Activated CD4-positive, alpha-beta T cell treated with anti-CD3 and anti-CD28 coated beads for 4 hours (primary cell): Measurements from ENCODE around the gene CD200.

Experiments used
- DNase-seq, 2 donors: peaks; one replicate each; pipeline ENCODE4 v3.0.0-alpha.2; 2020

The CD200 gene, protein sequence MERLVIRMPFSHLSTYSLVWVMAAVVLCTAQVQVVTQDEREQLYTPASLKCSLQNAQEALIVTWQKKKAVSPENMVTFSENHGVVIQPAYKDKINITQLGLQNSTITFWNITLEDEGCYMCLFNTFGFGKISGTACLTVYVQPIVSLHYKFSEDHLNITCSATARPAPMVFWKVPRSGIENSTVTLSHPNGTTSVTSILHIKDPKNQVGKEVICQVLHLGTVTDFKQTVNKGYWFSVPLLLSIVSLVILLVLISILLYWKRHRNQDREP

DNA sequence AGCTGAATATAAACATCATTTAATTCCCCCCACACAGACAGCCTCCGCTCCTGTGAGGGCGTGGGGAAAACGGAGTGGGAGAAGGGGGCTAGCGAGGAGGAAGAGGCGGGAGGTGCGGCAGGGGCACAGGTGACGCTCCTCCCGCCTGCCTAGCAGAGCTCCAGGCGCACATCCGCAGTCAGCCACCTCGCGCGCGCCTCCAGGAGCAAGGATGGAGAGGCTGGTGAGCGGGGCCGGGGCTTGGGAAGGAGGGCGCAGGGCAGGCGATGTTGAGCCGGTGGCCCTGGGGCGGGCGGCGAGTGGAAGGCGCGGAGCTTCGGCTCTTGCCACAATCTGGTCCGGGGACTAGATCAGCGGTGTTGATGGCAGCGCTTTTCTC, at the start of gene CD200:
CD200 (plus strand) TSS at position 155 of the 379 bp plus-strand sequence; CDS start at position 212, 57 bp downstream.
- DNase-seq = peak; percentile 60 to 65

GRCh38 chr3:112289011-112289410, 43.9 kb upstream of the CD200 start:
- DNase-seq = no peak

- DNase-seq = peak; percentile 21 to 52
Measured at GRCh38 chr3:112293368-112294321, 39.3 kb upstream of the CD200 start, which contains the start of gene SLC9C1. Gene SLC9C1, minus strand, starts transcription at chr3:112294216. Its CDS starts 7,425 bp downstream, at chr3:112286791.

DNA sequence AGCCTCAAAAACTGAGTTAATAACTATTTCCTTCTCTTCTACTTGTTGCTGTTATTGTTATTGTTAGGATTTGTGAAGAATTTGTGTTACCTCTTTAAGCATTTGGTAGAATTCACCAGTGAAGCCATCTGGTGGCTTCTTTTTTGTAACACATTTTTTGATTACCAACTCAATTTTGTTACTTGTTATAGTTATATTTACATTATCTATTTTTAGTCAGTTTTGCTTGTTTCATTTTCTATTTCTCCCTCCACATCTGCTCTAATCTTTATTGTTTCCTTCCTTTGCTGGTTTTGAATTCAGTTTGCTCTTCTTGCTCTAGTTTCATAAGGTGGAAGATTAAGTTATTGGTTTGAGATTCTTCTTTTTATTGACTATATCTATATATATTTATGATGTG, 35.2 kb upstream of the CD200 start:
- DNase-seq = no peak

DNA sequence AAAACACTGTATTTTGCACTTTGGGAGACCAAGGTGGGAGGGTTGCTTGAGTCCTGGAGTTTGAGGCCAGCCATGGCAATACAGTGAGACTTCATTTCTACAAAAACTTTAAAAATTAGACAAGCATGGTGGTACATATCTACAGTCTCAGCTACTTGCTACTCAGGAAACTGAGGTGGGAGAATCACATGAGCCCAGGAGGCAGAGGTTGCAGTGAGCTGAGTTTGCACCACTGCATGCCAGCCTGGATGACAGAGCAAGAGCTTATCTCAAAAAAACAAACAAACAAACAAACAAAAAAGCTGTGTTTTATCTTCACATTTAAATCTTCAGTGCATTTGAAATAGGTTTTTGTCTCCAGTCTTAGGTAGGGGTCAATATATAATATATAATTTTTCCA, 34.2 kb upstream of the CD200 start:
- no peak for DNase-seq

GRCh38 chr3:112302150-112302830, 30.7 kb upstream of the CD200 start:
- DNase-seq = no peak

DNA sequence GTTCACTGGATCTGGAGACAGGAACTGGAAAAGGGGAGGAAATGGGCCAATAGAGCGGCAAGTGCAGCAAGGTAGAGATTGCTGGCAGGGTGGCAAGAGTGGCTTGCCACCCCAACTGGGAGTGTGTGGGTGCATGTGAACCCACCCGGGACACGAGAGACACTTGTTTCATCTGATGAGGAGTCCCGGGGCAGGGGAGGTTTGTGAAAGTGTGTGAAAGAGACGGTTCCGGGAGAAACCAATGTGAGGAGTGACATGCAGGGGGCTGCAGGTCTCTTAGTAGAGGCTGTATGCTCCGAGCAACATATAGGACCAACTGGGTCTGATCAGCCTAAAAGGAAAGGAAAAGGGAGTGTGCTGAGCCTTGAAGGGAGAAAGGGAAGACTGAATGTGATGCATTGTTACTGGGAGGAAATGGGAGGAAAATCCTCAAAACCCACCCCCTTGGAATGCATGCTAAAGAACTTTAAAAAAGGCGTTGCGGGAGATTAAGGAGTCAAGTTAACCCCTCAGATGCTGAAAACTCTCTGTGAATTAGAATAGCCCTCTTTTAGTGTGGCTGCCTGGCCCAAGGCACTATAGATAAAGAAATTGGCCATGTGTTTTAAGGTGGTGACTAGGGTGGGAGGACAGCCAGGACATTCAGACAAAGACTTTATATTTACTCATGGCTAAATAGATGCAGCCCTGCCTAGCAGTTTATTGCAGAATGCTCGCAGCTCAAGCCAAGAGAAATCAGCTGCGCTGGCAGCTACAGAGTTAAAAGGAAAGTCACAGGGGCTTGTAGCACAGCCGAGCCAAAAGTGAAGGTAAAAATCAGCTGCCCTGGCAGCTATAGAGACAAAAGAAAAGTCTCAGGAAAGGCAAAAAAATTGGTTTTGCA, 29.8 kb upstream of the CD200 start:
- no peak for DNase-seq

- no peak for DNase-seq
Measured at GRCh38 chr3:112303764-112304325, 29.1 kb upstream of the CD200 start.

DNA sequence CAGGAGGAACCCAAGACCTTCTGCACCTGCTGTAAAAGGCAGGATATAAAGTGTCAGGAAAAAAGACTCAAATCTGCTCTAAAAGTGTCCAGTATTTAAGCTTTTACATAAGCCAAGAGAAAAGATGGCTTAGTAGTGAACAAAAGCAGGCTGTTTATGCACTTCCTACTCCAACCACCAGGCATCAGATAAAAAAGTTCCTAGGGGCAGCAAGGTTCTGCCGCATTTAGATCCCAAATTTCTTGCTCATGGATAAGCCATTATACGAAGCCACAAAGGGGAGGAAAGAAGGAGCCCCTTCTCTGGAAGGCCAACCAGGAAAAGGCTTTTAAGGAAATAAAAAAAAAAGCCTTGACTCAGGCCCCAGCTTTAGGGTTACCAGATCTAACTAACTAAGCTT, 28.3 kb upstream of the CD200 start:
- DNase-seq = no peak

- DNase-seq = no peak
Measured at GRCh38 chr3:112306825-112307224, 26.1 kb upstream of the CD200 start.

GRCh38 chr3:112307557-112307956, 25.4 kb upstream of the CD200 start:
- no peak for DNase-seq

GRCh38 chr3:112308151-112308911, 24.6 kb upstream of the CD200 start:
- no peak for DNase-seq

DNA sequence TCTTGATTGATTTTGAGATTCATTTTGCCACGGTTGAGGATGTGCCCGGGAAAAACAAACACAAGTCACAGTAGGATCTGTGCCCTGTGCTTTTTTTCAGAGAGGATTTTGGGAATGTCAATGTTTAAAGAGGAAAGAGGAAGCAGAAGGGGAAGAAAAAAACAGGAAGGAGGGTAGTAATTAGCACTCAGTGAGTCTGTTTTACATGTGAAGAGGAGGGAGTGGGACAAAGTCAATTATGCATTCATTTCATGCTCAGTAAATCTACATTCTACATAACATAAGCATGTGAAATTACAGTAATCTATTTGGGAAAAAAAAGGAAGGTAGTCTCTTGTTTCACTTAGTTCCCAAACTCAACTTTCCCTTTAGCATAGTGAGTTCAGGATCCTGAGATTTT, 18.3 kb upstream of the CD200 start:
- no peak for DNase-seq

DNA sequence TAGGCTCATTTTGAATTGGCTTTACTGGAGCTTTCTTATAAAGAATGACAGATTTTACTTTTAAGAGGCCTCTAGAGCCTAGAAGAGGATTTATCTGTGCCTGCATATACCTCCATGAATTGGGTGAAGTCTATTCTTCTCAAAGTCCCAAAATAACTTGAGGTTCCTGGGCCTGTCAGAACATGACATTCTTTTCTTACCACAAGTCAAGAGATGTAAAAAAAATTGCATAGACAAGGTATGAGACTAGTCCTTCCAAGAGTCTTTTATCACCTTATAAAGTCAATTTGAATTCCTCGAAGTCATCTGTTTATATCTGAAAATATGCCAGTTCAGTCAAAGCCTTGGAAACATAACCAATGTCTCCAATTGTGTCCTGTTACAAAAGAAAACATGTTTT, 17.2 kb upstream of the CD200 start:
- DNase-seq = no peak

- DNase-seq = no peak
Measured at GRCh38 chr3:112319516-112320276, 13.3 kb upstream of the CD200 start.

GRCh38 chr3:112320691-112321090, 12.3 kb upstream of the CD200 start:
- DNase-seq = no peak

DNA sequence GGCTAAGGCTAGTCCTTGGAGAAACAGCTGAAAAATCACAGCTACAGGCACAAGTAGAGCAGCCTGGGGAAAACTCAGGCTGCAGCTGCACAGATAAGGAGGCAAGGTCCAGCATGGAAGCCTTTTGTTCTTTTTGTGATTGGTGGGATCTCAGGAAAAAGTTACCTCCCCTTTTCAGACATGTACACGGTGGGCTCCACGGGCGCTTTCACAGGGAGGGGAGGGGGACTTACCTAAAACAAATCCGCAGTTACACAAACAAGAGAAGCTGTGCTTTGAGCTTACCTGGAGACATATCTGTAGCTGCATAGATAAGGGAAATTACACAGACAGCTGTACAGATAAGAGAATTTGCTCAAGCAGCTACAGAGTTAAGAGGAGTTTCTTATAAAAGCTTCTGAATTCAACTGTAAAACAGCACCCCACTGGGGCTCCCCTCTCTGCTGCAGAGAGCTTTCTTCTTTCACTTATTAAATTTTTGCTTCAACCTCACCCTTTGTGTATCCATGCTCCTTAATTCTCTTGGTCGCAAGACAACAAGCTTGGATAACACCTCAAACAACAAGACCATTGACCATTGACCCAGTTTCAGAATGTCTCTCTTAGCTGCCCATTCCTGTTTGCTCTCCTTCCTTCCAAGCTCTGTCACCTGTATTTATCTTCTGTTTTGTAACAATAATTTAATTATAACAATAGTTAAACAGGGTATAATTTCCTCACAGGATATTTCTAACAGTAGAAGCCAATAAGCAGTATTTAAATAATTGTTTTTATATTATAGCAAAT, 10.9 kb upstream of the CD200 start:
- no peak for DNase-seq

DNA sequence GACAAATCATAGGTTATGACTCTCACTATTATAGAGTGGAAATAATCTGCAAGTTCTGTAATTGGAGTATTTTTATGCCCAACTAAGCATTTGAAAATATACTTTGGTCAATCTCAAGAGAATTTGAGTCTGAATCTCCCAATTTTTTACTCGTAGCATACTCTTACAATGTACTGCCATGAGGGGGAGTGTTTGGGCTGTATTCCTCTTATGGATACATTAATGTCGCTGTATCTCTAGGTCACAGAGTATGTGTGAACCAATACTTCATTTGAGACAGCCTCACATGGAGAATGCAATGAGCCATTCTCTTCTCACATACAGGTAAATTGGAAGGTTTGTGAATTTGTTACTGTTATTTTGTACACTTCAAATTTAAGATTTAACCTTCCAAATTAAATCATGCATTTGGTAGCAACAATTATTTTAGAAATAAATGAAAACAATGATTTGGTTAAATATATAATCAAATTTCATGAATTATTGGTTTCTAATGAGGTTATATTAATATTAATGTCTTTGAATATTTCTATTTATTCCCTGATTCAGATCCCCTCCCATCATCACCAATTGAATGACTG, 5.5 kb upstream of the CD200 start:
- DNase-seq = peak; percentile 32 to 57

DNA sequence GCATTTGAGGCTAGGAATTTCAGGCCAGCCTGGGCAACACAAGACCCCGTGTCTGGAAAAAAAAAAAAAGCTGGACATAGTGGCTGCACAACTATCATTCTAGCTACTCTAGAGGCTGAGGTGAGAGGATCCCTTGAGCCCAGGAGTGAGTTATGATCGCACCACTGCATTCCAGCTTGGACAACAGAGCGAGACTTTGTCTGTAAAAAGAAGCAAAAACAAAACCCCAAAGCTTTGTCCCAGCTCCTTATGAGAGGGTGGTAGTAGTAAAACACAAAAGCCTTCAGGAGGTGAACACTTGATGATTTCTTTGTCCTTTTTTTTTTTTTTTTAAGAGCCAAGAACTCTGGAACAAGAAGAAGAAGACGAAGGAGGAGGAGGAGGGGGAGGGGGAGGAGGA, 1.1 kb upstream of the CD200 start:
- no peak for DNase-seq
